ENCODE data around the gene PAX8. TPM values are rescaled to one million over a fixed set of nuclear protein-coding genes. Genes with fewer than 3 reads are reported as not detected.
A peak's percentile ranks its signal among the peaks of the same experiment; 100 is the strongest.

PAX8 gene
- total RNA-seq, 1 donor from 2014 or later: 56.9 TPM

- Mint-ChIP-seq H3K27ac (no peak overlapping the region), H3K36me3 (no peaks in the 10 kb centered on the region), H3K27me3 (peaks cover 95% of the 10 kb centered on the region), H3K9me3 (no peaks in the 10 kb centered on the region), H3K4me3 (peak overlapping the region; percentile 36), H3K4me1 (ENCODE audit: unreplicated experiment) (peaks cover 12% of the 10 kb centered on the region)
- TF ChIP-seq CTCF (conservative IDR thresholded peaks at IDR 0.05): no peak
- no peak for DNase-seq (ENCODE audit: extremely low spot score, unreplicated experiment)
Observed at GRCh38 chr2:113272477-113272876, 6.2 kb downstream of the PAX8 start.

GRCh38 chr2:113268621-113269360 is 9.9 kb downstream of the PAX8 start:
- H3K4me3 Mint-ChIP-seq: no peak overlapping the region
- no peaks in the 10 kb centered on the region for H3K9me3 Mint-ChIP-seq
- no peak for TF ChIP-seq CTCF (conservative IDR thresholded peaks at IDR 0.05)
- H3K27me3 Mint-ChIP-seq: peaks cover 88% of the 10 kb centered on the region
- H3K27ac Mint-ChIP-seq: no peak overlapping the region
- H3K36me3 Mint-ChIP-seq: no peaks in the 10 kb centered on the region
- no peak for DNase-seq (ENCODE audit: extremely low spot score, unreplicated experiment)
- peaks cover 12% of the 10 kb centered on the region for H3K4me1 Mint-ChIP-seq (ENCODE audit: unreplicated experiment)

GRCh38 chr2:113266431-113266830 is 12.3 kb downstream of the PAX8 start:
- no peaks in the 10 kb centered on the region for H3K4me1 Mint-ChIP-seq (ENCODE audit: unreplicated experiment)
- H3K27ac Mint-ChIP-seq: no peak overlapping the region
- no peak for TF ChIP-seq CTCF (conservative IDR thresholded peaks at IDR 0.05)
- H3K4me3 Mint-ChIP-seq: no peak overlapping the region
- H3K9me3 Mint-ChIP-seq: no peaks in the 10 kb centered on the region
- no peak for DNase-seq (ENCODE audit: extremely low spot score, unreplicated experiment)
- H3K27me3 Mint-ChIP-seq: peaks cover 85% of the 10 kb centered on the region
- H3K36me3 Mint-ChIP-seq: no peaks in the 10 kb centered on the region

- H3K27ac Mint-ChIP-seq: no peak overlapping the region
- H3K9me3 Mint-ChIP-seq: no peaks in the 10 kb centered on the region
- no peak for TF ChIP-seq CTCF (conservative IDR thresholded peaks at IDR 0.05)
- no peaks in the 10 kb centered on the region for H3K4me1 Mint-ChIP-seq (ENCODE audit: unreplicated experiment)
- H3K4me3 Mint-ChIP-seq: no peak overlapping the region
- no peaks in the 10 kb centered on the region for H3K36me3 Mint-ChIP-seq
- DNase-seq (ENCODE audit: extremely low spot score, unreplicated experiment): no peak
- H3K27me3 Mint-ChIP-seq: peaks cover 80% of the 10 kb centered on the region
Observed at GRCh38 chr2:113264713-113265403, 13.9 kb downstream of the PAX8 start.

GRCh38 chr2:113263546-113263945 is 15.2 kb downstream of the PAX8 start:
- no peaks in the 10 kb centered on the region for H3K36me3 Mint-ChIP-seq
- peaks cover 2% of the 10 kb centered on the region for H3K4me1 Mint-ChIP-seq (ENCODE audit: unreplicated experiment)
- TF ChIP-seq CTCF (conservative IDR thresholded peaks at IDR 0.05): no peak
- no peaks in the 10 kb centered on the region for H3K9me3 Mint-ChIP-seq
- H3K4me3 Mint-ChIP-seq: no peak overlapping the region
- H3K27me3 Mint-ChIP-seq: peaks cover 76% of the 10 kb centered on the region
- no peak for DNase-seq (ENCODE audit: extremely low spot score, unreplicated experiment)
- H3K27ac Mint-ChIP-seq: no peak overlapping the region
